Measurements from ENCODE around the gene ACTG1. TPM values are rescaled to one million over a fixed set of nuclear protein-coding genes. Genes with fewer than 3 reads are reported as not detected.

Gene ACTG1
- total RNA-seq, 1 donor from 2014 or later: 2,441 TPM

- intact Hi-C loops (cut with DNase I): loop anchor here (2.0 to 5.0 kb wide), 2 partner anchors 40 to 115 kb away; partner anchors contain the start of gene FAAP100
- TF ChIP-seq CTCF (IDR thresholded peaks at IDR 0.05) (no peak), POLR2AphosphoS5 (IDR thresholded peaks at IDR 0.05; ENCODE audit: insufficient read depth in 1 of 2, low read depth in 1 of 2) (no peak), POLR2A (IDR thresholded peaks at IDR 0.05) (no peak)
- Histone ChIP-seq H3K36me3 (peaks cover 9 to 37% of the 10 kb centered on the region in 2 donors), H3K9me3 (no peaks in the 10 kb centered on the region), H3K27ac (peak overlapping the region; percentile 98), H3K4me3 (peak overlapping the region; percentile 93 to 99), H3K27me3 (no peaks in the 10 kb centered on the region), H3K4me1 (peaks cover 49% of the 10 kb centered on the region)
- no peak for DNase-seq (ENCODE audit: extremely low spot score in 2 of 2)
These were observed 616 bp downstream of the ACTG1 start for GRCh38 chr17:81511804-81512561.

GRCh38 chr17:81511554-81511803 lies 1.1 kb downstream of the ACTG1 start:
- peak overlapping the region; percentile 93 to 99 for H3K4me3 ChIP-seq
- no peak for DNase-seq (ENCODE audit: extremely low spot score in 2 of 2)
- intact Hi-C loops (cut with DNase I): loop anchor here (2.0 to 5.0 kb wide), 2 partner anchors 41 to 115 kb away; partner anchors contain the start of gene FAAP100
- peaks cover 9 to 37% of the 10 kb centered on the region in 2 donors for H3K36me3 ChIP-seq
- TF ChIP-seq POLR2A (IDR thresholded peaks at IDR 0.05) (no peak), POLR2AphosphoS5 (IDR thresholded peaks at IDR 0.05; ENCODE audit: insufficient read depth in 1 of 2, low read depth in 1 of 2) (peak in 1 of 2 donors; percentile 2), CTCF (IDR thresholded peaks at IDR 0.05) (no peak)
- no peaks in the 10 kb centered on the region for H3K27me3 ChIP-seq
- H3K27ac ChIP-seq: peak overlapping the region; percentile 98
- peaks cover 44% of the 10 kb centered on the region for H3K4me1 ChIP-seq
- H3K9me3 ChIP-seq: no peaks in the 10 kb centered on the region

DNA sequence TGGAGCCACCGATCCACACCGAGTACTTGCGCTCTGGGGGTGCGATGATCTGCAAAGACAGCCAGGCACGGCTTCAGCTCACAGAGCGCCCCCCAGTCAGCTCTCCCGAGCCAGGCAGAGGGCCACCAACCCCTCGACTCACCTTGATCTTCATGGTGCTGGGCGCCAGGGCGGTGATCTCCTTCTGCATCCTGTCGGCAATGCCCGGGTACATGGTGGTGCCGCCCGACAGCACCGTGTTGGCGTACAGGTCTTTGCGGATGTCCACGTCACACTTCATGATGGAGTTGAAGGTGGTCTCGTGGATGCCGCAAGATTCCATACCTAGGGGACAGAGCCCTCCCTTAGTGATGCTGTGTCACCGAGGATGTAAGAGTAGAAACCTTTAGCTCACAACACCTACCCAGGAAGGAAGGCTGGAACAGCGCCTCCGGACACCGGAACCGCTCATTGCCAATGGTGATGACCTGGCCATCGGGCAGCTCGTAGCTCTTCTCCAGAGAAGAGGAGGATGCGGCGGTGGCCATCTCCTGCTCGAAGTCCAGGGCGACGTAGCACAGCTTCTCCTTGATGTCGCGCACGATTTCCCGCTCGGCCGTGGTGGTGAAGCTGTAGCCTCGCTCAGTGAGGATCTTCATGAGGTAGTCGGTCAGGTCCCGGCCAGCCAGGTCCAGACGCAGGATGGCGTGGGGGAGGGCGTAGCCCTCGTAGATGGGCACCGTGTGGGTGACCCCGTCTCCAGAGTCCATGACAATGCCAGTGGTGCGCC lies 1.6 kb downstream of the ACTG1 start:
- intact Hi-C loops (cut with DNase I): loop anchor here (2.0 to 5.0 kb wide), 2 partner anchors 41 to 114 kb away; partner anchors contain the start of gene FAAP100
- TF ChIP-seq CTCF (IDR thresholded peaks at IDR 0.05): no peak
- TF ChIP-seq POLR2AphosphoS5 (IDR thresholded peaks at IDR 0.05; ENCODE audit: insufficient read depth in 1 of 2, low read depth in 1 of 2): peak in 1 of 2 donors; percentile 69
- peak overlapping the region; percentile 98 for H3K27ac ChIP-seq
- H3K4me1 ChIP-seq: peaks cover 39% of the 10 kb centered on the region
- no peaks in the 10 kb centered on the region for H3K27me3 ChIP-seq
- no peaks in the 10 kb centered on the region for H3K9me3 ChIP-seq
- DNase-seq (ENCODE audit: extremely low spot score in 2 of 2): no peak
- H3K4me3 ChIP-seq: peak overlapping the region; percentile 93 to 99
- peaks cover 9 to 37% of the 10 kb centered on the region in 2 donors for H3K36me3 ChIP-seq

GRCh38 chr17:81509972-81510784 lies 2.4 kb downstream of the ACTG1 start:
- Histone ChIP-seq H3K4me1 (peaks cover 32% of the 10 kb centered on the region), H3K36me3 (peaks cover 9 to 37% of the 10 kb centered on the region in 2 donors), H3K4me3 (peak overlapping the region; percentile 93 to 99), H3K27me3 (no peaks in the 10 kb centered on the region), H3K27ac (peak overlapping the region; percentile 98), H3K9me3 (no peaks in the 10 kb centered on the region)
- TF ChIP-seq POLR2A (IDR thresholded peaks at IDR 0.05) (no peak), POLR2AphosphoS5 (IDR thresholded peaks at IDR 0.05; ENCODE audit: insufficient read depth in 1 of 2, low read depth in 1 of 2) (no peak), CTCF (IDR thresholded peaks at IDR 0.05) (no peak)
- no peak for DNase-seq (ENCODE audit: extremely low spot score in 2 of 2)
- intact Hi-C loops (cut with DNase I): loop anchor here (2.0 to 5.0 kb wide), 2 partner anchors 42 to 113 kb away; partner anchors contain the start of gene FAAP100

Measured in vagina (tissue), 2 donors.